Measurements from ENCODE around the gene CTDSPL. TPM values are rescaled to one million over a fixed set of nuclear protein-coding genes. Genes with fewer than 3 reads are reported as not detected.

CTDSPL gene
- total RNA-seq, 2 experiments from 2014 or later = 2.0 to 4.1 TPM

GRCh38 chr3:37913522-37913921 is 51.8 kb downstream of the CTDSPL start:
- H3K36me3 Mint-ChIP-seq (ENCODE audit: low read depth) = no peaks in the 10 kb centered on the region
- no peak overlapping the region for H3K4me3 Mint-ChIP-seq
- DNase-seq = no peak
- no peaks in the 10 kb centered on the region for H3K9me3 Mint-ChIP-seq
- peaks cover 13% of the 10 kb centered on the region for H3K27me3 Mint-ChIP-seq
- CTCF ChIA-PET = no interaction called here
- no peak overlapping the region for H3K27ac Mint-ChIP-seq
- POLR2A ChIA-PET = no interaction called here
- peaks cover 3% of the 10 kb centered on the region for H3K4me1 Mint-ChIP-seq

DNA sequence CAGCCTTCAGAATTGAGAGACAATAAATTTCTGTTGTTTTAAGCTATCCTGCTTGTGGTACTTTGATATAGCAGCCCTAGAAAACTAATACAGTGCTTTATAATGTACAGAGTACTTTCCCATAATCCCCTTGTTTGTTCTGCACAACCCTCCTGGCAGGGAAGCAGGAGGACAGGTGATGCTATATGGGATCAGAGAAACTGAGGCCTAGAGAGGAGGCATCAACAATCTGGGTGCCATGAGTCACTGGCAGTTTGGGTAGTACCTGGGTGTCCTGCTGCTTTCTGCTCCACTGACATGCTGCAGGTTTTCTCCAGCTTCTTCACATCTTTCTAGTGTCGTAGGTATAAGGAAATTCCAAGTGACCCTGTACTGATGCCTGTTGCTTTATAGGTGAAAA is 55.0 kb downstream of the CTDSPL start:
- CTCF ChIA-PET = no interaction called here
- POLR2A ChIA-PET = no interaction called here
- H3K9me3 Mint-ChIP-seq = no peaks in the 10 kb centered on the region

GRCh38 chr3:37918627-37919026 is 56.9 kb downstream of the CTDSPL start:
- H3K9me3 Mint-ChIP-seq = no peaks in the 10 kb centered on the region
- no peaks in the 10 kb centered on the region for H3K36me3 Mint-ChIP-seq (ENCODE audit: low read depth)
- ChIA-PET POLR2A (no interaction called here), CTCF (interaction anchor here (1.6 kb wide), 1 partner anchor 63 kb away, joined by 3 read pairs; no protein-coding TSS in a partner anchor)
- peaks cover 12% of the 10 kb centered on the region for H3K27me3 Mint-ChIP-seq
- DNase-seq = no peak
- H3K4me3 Mint-ChIP-seq = no peak overlapping the region
- no peaks in the 10 kb centered on the region for H3K4me1 Mint-ChIP-seq
- no peak overlapping the region for H3K27ac Mint-ChIP-seq

More for the DNA sequence above, 55.0 kb downstream of the CTDSPL start:
- Mint-ChIP-seq H3K27me3 (peaks cover 16% of the 10 kb centered on the region), H3K4me1 (no peaks in the 10 kb centered on the region), H3K27ac (no peak overlapping the region), H3K36me3 (ENCODE audit: low read depth) (no peaks in the 10 kb centered on the region), H3K4me3 (no peak overlapping the region)
- DNase-seq = no peak

DNA sequence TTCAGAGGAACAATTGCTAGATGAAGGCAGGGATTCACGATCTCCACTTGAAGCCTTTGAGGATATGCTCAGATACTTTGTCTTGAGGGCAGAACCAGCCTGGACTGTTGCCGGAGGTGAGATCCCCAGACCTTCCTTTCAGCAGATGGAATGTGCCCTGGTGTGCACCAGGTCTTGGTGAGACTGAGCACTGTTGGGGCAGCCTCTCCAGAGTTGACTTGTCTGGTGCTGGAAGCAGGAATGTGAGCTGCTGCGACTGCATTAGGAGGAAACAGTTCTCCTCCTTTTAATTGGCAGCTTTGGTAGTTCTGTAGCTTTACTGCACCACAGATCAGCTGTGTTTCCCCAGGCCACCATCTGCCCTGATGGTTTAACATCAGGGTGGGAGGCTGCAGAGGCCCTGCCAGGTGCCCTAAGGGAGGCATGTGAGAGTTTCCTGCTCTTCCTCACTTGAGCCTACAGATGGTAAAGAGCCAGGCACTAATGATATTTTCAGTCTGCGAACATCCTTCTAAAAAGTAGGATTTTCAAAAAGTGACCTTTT is 58.5 kb downstream of the CTDSPL start:
- H3K9me3 Mint-ChIP-seq = no peaks in the 10 kb centered on the region
- H3K36me3 Mint-ChIP-seq (ENCODE audit: low read depth) = no peaks in the 10 kb centered on the region
- no peak for DNase-seq
- ChIA-PET POLR2A (no interaction called here), CTCF (no interaction called here)
- H3K4me3 Mint-ChIP-seq = no peak overlapping the region
- no peak overlapping the region for H3K27ac Mint-ChIP-seq
- H3K4me1 Mint-ChIP-seq = no peaks in the 10 kb centered on the region
- H3K27me3 Mint-ChIP-seq = peaks cover 3% of the 10 kb centered on the region

DNA sequence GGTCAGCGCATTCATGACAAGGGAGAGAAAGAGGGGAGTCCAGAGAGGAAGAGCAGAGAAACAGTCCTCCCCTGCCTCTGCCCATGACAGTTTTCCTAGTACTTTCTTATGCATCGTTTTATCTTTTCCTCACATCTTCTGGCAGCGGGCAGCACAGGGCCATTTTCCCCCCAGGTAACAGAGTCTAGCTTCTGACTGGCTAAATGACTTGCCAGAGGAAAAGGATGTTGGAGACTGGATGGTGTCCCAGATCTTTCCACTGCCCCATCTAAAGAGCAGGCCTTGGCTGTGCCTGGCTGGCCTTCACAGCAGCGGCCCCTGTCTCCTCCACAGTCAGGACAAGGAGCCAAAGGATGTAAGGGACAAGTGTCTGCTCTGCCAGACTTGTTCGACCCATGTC is 59.3 kb downstream of the CTDSPL start:
- Mint-ChIP-seq H3K4me1 (no peaks in the 10 kb centered on the region), H3K27ac (no peak overlapping the region), H3K4me3 (no peak overlapping the region), H3K9me3 (no peaks in the 10 kb centered on the region), H3K36me3 (ENCODE audit: low read depth) (no peaks in the 10 kb centered on the region), H3K27me3 (peaks cover 3% of the 10 kb centered on the region)
- ChIA-PET CTCF (no interaction called here), POLR2A (no interaction called here)
- DNase-seq = no peak

DNA sequence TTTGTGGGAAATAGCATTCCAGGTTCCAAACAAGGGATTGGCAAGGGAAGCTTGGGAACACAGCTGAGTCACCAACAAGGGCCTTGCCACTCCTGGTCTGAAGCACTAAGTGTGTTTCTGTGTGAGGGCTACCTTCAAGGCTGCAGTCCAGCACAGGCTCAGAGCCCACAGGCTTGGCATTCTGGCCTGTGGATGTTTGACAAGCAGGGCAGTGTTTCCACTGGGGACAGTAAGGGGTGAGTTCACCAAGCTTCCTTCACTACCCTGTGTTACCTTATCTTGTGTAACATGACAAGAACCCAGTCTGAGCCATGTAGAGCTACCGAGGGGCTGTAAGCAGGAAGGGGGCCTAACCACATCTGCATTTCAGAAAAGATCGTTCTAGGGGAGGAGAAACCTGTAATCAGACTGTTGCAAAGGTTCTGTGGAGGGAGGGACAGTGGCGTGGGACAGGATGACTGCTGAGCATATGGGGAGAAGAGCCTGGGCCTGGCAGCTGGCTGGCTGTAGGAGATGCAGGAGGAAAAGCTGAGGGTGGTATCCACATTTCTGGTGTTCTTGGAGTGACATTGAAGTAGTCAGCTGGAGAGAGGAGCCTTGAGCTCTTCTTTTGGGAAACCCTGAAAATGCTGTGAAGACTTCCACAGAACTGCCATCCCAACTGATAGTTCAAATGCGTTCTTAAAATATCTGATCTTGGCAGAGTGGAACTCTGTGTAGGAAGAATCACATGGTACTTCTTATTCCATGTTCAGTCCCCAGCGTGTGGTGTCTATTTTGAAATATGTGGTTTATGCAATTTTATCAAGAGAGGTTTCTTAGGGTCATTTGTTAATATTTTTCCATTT is 61.3 kb downstream of the CTDSPL start:
- DNase-seq = no peak
- Mint-ChIP-seq H3K4me3 (no peak overlapping the region), H3K9me3 (no peaks in the 10 kb centered on the region), H3K27me3 (peaks cover 3% of the 10 kb centered on the region), H3K4me1 (no peaks in the 10 kb centered on the region), H3K36me3 (ENCODE audit: low read depth) (no peaks in the 10 kb centered on the region), H3K27ac (no peak overlapping the region)
- POLR2A ChIA-PET = no interaction called here
- CTCF ChIA-PET = no interaction called here

DNA sequence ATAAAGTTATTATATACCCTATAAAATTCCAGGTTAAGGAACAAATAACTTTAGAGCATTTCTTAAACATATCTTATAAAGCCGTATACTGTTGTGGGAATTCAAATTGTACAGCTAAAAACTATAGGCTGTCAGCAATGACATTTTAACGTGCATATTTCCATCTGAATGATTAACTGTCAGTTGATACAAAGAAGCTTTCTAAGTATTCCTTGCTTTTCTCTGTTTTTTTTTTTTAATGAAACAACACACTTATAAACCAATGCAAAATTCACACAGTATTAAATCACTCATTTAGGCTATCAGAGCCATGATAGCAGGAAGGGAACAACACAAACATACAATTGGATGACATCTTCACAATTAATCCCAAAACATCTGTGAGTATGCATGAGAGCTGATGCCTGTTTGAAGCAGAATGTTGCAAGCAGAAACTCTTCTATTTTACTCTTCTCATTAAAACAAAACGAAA is 61.9 kb downstream of the CTDSPL start:
- Mint-ChIP-seq H3K27ac (no peak overlapping the region), H3K4me1 (no peaks in the 10 kb centered on the region), H3K27me3 (peaks cover 3% of the 10 kb centered on the region), H3K9me3 (no peaks in the 10 kb centered on the region), H3K36me3 (ENCODE audit: low read depth) (no peaks in the 10 kb centered on the region), H3K4me3 (no peak overlapping the region)
- CTCF ChIA-PET = no interaction called here
- POLR2A ChIA-PET = no interaction called here
- DNase-seq = no peak

DNA sequence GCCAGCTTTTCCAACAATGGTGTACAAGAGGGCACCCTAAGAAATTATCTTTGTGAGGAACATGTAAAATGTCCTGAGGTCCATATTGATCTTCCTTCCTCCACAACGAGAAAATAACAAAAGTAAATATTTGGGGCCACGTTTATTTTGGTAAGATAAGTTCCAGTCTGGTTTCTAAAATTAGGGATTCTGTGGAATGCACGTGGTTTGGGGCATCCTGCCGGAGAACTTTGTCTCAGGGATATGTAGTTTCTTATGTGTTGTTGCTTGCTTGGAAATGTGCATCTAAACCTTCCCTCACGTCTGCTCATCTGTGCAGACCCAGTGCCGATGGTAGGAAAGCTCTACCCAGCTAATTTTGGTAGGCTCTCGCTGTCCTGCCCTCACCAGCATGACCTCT is 62.8 kb downstream of the CTDSPL start:
- no peak overlapping the region for H3K4me3 Mint-ChIP-seq
- H3K4me1 Mint-ChIP-seq = no peaks in the 10 kb centered on the region
- H3K27me3 Mint-ChIP-seq = peaks cover 3% of the 10 kb centered on the region
- ChIA-PET CTCF (no interaction called here), POLR2A (no interaction called here)
- H3K9me3 Mint-ChIP-seq = no peaks in the 10 kb centered on the region
- DNase-seq = no peak
- no peak overlapping the region for H3K27ac Mint-ChIP-seq
- no peaks in the 10 kb centered on the region for H3K36me3 Mint-ChIP-seq (ENCODE audit: low read depth)

DNA sequence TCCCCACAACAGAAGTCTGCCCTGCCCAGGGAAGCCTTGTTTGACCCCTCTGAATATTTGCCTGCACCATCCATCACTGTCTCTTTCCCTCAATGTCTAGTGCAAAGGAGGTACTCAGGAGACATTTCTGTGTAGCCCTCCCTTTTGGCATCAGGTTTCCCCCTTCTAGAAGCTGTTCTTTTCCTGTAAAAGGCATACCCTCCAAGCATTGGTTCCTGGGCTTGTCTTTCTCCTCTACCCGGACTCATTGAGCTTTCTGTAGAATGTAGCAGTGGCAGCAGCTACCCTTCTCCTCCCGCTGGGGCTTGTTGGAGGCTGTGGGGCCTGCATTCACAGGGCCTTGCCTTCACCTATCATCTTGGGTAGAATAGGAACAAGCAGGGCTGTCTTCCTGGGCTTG is 63.5 kb downstream of the CTDSPL start:
- H3K36me3 Mint-ChIP-seq (ENCODE audit: low read depth) = no peaks in the 10 kb centered on the region
- H3K27ac Mint-ChIP-seq = no peak overlapping the region
- no peaks in the 10 kb centered on the region for H3K9me3 Mint-ChIP-seq
- H3K27me3 Mint-ChIP-seq = peaks cover under 1% of the 10 kb centered on the region
- POLR2A ChIA-PET = no interaction called here
- CTCF ChIA-PET = no interaction called here
- no peak for DNase-seq
- no peaks in the 10 kb centered on the region for H3K4me1 Mint-ChIP-seq
- no peak overlapping the region for H3K4me3 Mint-ChIP-seq

DNA sequence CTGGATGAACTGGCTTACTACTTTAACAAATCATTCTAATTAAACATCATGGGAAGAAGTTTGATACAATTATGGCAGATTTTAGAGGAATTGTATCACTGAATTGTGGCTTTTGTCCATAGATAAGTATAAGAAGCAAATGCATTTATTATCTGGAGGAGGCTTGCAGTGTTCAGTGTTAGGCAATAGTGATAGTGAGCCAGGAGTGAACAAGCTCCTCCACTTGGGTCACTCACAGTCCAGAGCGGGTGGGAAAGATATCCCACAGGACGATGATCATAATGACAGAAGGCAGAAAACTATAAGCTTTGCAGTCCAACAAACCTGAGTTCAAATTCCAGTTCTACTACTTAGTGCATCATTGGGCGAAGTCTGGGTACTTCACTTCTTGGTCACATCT is 64.9 kb downstream of the CTDSPL start:
- no peak overlapping the region for H3K4me3 Mint-ChIP-seq
- no peaks in the 10 kb centered on the region for H3K36me3 Mint-ChIP-seq (ENCODE audit: low read depth)
- ChIA-PET CTCF (interaction anchor here (0.6 kb wide), 1 partner anchor 22 kb away, joined by 4 read pairs; no protein-coding TSS in a partner anchor), POLR2A (no interaction called here)
- no peak for DNase-seq
- no peaks in the 10 kb centered on the region for H3K27me3 Mint-ChIP-seq
- no peaks in the 10 kb centered on the region for H3K9me3 Mint-ChIP-seq
- H3K27ac Mint-ChIP-seq = no peak overlapping the region
- H3K4me1 Mint-ChIP-seq = no peaks in the 10 kb centered on the region

DNA sequence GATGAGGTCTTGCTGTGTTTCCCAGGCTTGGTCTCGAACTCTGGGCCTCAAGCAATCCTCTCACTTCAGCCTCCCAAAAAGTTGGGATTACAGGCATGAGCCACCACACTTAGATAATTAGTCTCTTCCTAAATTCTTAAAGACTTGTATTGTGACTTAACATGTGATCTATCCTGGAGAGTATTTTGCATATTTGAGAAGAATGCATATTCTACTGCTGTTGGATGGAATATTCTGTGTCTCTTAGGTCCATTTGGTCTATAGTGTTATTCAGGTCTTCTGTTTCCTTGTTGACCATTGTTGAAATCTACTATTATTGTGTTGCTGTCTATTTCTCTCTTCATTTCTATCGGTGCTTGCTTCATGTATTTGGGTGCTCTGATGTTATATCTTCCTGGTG is 68.8 kb downstream of the CTDSPL start:
- H3K4me1 Mint-ChIP-seq = no peaks in the 10 kb centered on the region
- H3K9me3 Mint-ChIP-seq = no peaks in the 10 kb centered on the region
- peaks cover 3% of the 10 kb centered on the region for H3K27me3 Mint-ChIP-seq
- DNase-seq = no peak
- no peaks in the 10 kb centered on the region for H3K36me3 Mint-ChIP-seq (ENCODE audit: low read depth)
- H3K4me3 Mint-ChIP-seq = no peak overlapping the region
- ChIA-PET CTCF (no interaction called here), POLR2A (no interaction called here)
- H3K27ac Mint-ChIP-seq = no peak overlapping the region

- Mint-ChIP-seq H3K27me3 (peaks cover 7% of the 10 kb centered on the region), H3K9me3 (no peaks in the 10 kb centered on the region), H3K27ac (no peak overlapping the region), H3K4me1 (no peaks in the 10 kb centered on the region), H3K36me3 (ENCODE audit: low read depth) (no peaks in the 10 kb centered on the region), H3K4me3 (no peak overlapping the region)
- POLR2A ChIA-PET = no interaction called here
- no peak for DNase-seq
- CTCF ChIA-PET = no interaction called here
Observed at GRCh38 chr3:37932505-37932904, 70.8 kb downstream of the CTDSPL start.

DNA sequence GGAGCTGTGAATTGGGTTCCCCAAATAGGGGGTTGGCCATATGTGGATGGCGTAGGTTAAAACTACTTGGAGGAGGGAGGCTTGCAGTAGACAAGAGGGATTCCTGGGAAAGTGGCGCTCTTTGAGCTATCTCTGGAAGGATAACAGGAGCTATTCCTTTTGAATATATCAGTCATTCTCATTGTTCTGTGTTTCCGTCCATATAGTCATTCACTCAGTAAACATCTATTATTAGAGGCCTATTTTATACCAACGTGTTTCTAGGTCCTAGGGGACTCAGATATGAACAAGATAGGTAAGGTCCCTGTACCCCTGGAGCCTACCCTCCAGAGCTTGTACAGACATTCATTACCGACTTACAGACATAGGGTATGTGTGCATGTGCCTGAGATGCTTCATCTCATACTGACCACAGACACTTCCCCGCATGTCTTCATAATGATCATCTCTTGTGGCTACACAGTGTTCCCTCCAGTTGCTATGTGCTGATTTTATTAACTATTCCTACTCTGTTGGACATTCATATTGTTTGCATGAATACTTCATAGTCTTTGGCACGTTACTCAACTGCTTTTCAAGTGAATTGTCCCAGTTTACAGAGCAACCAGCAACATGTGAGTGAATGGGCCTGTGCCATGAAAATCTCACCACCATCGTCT is 73.1 kb downstream of the CTDSPL start:
- Mint-ChIP-seq H3K36me3 (ENCODE audit: low read depth) (no peaks in the 10 kb centered on the region), H3K27ac (no peak overlapping the region), H3K9me3 (no peaks in the 10 kb centered on the region), H3K4me1 (no peaks in the 10 kb centered on the region), H3K27me3 (peaks cover 15% of the 10 kb centered on the region), H3K4me3 (no peak overlapping the region)
- no peak for DNase-seq
- ChIA-PET POLR2A (no interaction called here), CTCF (no interaction called here)

DNA sequence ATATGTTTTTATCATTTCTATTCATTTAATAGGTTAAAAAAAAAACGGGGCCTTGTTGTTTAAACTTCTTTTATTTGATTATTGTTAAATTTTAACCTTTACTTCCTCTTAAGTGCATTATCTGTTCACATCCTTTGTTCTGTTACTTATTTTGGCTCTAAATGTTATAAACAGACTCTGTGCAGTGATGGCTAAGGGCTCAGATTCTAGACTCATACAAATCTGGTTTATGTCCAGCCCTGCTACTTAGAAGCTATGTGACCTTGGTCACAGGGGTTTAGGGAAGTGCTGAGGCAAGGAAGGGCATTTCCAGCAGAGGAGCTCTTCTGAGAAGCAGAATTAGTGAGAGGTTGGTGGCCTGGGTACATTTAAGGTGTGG is 73.6 kb downstream of the CTDSPL start:
- Mint-ChIP-seq H3K4me1 (no peaks in the 10 kb centered on the region), H3K36me3 (ENCODE audit: low read depth) (no peaks in the 10 kb centered on the region), H3K9me3 (no peaks in the 10 kb centered on the region), H3K27me3 (peaks cover 15% of the 10 kb centered on the region), H3K27ac (no peak overlapping the region), H3K4me3 (no peak overlapping the region)
- ChIA-PET POLR2A (no interaction called here), CTCF (no interaction called here)
- no peak for DNase-seq
